Central memory CD8-positive, alpha-beta T cell (primary cell): ENCODE results near the gene TPRN.

Source experiments
- ATAC-seq: fragments of 150-1000 bp; cut with Tn5 transposase; replicated peaks from 2 replicates; pipeline ENCODE4 v1.10.0; 2022; ENCODE audit warnings: mild to moderate bottlenecking, moderate FRiP score, moderate number of reproducible peaks; ENCODE audit not compliant: poor library complexity, severe bottlenecking; ENCODE audit errors: extremely low read depth
- DNase-seq, 2 donors: peaks; one replicate each; pipeline ENCODE4 v3.0.0; 2021; ENCODE audit warnings: low spot score in 2 of 2
- H3K27ac Mint-ChIP-seq: one replicate; pipeline ENCODE4 v1.8.0; 2022; ENCODE audit warnings: low read depth, mild to moderate bottlenecking, moderate library complexity, mixed read lengths
- H3K27me3 Mint-ChIP-seq: one replicate; pipeline ENCODE4 v1.8.0; 2022; ENCODE audit warnings: mixed read lengths
- H3K36me3 Mint-ChIP-seq: one replicate; pipeline ENCODE4 v1.8.0; 2022; ENCODE audit warnings: mild to moderate bottlenecking, moderate library complexity, mixed read lengths; ENCODE audit not compliant: insufficient read depth
- H3K4me1 Mint-ChIP-seq: one replicate; pipeline ENCODE4 v1.8.0; 2022; ENCODE audit warnings: mixed read lengths
- H3K4me3 Mint-ChIP-seq: one replicate; pipeline ENCODE4 v1.8.0; 2022; ENCODE audit warnings: mild to moderate bottlenecking, moderate library complexity, mixed read lengths
- H3K9me3 Mint-ChIP-seq: one replicate; pipeline ENCODE4 v1.8.0; 2022; ENCODE audit warnings: mixed read lengths

TPRN gene

DNA sequence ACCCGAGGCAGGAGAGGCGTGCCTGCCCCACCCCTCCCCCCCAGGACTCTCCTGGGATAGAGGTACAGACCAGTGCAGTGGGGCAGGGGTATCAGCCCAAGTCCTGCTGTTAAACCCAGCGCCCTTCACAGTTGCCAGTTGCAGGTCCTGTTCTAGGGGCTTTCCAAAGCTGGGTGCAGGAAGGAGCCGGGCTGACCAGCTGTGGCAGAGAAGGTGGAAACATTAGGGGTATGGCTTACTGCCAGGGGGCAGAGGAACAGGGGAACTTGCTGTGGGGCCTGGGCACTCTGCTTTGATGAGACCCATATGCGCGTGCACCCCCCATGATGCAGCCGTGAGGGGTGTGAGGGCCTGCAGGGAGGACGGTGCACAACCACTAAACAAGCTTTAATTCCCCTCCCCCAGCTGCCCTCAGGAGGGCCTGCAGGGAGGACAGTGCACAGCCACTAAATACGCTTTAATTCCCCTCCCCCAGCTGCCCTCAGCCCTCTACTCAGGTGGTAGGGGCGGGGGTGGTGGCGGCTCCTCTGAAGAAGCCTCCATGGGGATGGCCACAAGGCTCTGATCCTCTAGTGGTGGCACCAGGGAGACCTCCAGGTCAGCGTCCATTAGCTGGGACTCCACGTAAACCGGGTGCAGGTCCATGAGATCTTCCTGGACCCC lies 29.9 kb downstream of the TPRN start:
- H3K36me3 Mint-ChIP-seq: peaks cover 5% of the 10 kb centered on the region
- no peak overlapping the region for H3K4me3 Mint-ChIP-seq
- DNase-seq (no peak), ATAC-seq (no peak)
- no peak overlapping the region for H3K27ac Mint-ChIP-seq
- peaks cover 24% of the 10 kb centered on the region for H3K27me3 Mint-ChIP-seq
- no peaks in the 10 kb centered on the region for H3K9me3 Mint-ChIP-seq
- peaks cover 3% of the 10 kb centered on the region for H3K4me1 Mint-ChIP-seq

DNA sequence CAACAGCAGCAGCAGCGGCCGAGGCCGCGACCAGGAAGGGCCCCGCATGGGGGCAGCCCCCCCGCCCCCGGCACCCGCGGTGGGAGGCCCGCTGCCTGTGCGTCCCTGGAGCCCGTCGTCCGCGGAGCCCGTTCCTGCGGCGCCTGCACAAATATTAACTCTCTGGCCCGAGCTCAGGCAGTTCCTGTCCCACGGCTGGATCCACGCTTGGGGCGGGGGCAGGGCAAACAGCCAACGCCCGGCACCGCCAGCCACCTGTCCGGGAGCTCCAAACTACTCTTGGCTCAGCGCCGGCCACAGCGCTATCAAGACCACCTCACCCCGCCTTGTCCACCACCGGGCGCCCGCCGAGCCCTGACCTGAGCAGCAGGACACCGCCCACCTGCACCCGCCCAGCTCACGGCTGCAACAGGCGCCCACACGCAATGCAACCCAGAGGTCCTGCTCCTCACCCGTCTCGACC lies 30.6 kb downstream of the TPRN start, which contains the start of gene LRRC26:
Gene LRRC26, minus strand, starts transcription at position 156 of the 463 bp plus-strand sequence. Its CDS starts 108 bp downstream, at position 48.
- Mint-ChIP-seq H3K4me1 (peaks cover 3% of the 10 kb centered on the region), H3K27ac (no peak within 1 kb of the TSS), H3K36me3 (peaks cover 5% of the 10 kb centered on the region), H3K9me3 (no peaks in the 10 kb centered on the region), H3K4me3 (peak within 1 kb of the TSS; percentile 37), H3K27me3 (peaks cover 30% of the 10 kb centered on the region)
- no peak for DNase-seq
- ATAC-seq: no peak

DNA sequence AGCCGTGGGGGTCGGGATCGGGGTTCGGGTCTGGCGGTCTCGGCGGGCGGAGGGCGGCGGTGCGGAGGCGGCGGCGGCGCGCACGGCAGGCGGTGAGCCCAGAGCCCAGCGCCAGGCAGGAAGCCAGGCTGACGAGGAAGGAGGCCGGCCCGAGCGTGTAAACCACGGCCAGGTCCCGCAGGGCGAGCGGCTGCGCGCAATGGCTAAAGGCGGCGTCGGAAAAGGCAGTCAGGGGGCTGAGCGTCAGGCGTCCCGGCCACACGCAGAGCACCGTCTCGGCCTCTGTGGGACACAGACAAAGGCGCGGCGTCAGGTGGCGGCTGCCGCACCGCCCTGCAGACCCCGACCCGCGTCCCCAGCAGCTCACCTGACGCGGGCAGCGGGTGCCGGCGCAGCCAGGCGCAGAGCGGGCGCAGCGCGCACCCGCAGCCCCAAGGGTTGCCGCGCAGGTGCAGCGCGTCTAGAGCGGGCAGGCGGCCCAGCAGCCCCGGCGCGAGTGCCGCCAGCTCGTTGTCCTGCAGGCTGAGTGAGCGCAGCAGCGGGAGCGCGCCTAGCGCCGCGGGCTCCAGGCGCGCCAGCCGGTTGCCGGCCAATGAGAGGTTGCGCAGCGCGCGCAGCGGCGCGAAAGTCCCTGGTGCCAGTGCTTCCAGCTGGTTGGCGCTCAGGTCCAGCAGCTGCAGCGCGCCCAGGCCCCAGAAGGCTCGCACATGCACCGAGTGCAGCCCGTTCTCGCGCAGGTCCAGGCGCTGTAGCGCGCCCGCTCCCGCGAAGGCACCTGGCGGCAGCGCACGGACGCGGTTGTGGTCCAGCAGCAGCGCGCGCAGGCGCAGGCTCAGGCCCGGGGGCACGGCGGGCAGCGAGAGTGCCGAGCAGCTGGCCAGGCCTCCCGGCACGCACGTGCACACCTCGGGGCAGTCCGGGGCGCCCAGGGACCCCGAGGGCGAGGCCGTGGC lies 31.4 kb downstream of the TPRN start:
- Mint-ChIP-seq H3K36me3 (peaks cover 5% of the 10 kb centered on the region), H3K4me1 (peaks cover 3% of the 10 kb centered on the region), H3K9me3 (no peaks in the 10 kb centered on the region), H3K27me3 (peaks cover 38% of the 10 kb centered on the region), H3K4me3 (peak overlapping the region; percentile 37), H3K27ac (no peak overlapping the region)
- DNase-seq (no peak), ATAC-seq (peak; percentile 14)

DNA sequence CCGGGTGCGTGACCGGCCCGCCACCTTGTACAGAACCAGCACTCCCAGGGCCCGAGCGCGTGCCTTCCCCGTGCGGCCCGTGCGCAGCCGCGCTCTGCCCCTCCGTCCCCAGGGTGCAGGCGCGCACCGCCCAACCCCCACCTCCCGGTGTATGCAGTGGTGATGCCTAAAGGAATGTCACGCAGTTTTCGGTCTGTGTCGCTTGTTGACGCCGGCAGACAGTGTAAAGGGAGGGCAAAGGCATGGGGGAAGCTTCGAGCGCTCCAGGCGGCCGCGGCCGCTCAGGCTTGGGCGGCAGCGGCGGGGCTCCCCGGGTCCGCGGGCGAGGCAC lies 32.0 kb downstream of the TPRN start:
- peaks cover 3% of the 10 kb centered on the region for H3K4me1 Mint-ChIP-seq
- no peak overlapping the region for H3K27ac Mint-ChIP-seq
- no peak for ATAC-seq
- no peaks in the 10 kb centered on the region for H3K9me3 Mint-ChIP-seq
- peaks cover 38% of the 10 kb centered on the region for H3K27me3 Mint-ChIP-seq
- no peak for DNase-seq
- H3K36me3 Mint-ChIP-seq: peaks cover 6% of the 10 kb centered on the region
- peak overlapping the region; percentile 37 for H3K4me3 Mint-ChIP-seq

DNA sequence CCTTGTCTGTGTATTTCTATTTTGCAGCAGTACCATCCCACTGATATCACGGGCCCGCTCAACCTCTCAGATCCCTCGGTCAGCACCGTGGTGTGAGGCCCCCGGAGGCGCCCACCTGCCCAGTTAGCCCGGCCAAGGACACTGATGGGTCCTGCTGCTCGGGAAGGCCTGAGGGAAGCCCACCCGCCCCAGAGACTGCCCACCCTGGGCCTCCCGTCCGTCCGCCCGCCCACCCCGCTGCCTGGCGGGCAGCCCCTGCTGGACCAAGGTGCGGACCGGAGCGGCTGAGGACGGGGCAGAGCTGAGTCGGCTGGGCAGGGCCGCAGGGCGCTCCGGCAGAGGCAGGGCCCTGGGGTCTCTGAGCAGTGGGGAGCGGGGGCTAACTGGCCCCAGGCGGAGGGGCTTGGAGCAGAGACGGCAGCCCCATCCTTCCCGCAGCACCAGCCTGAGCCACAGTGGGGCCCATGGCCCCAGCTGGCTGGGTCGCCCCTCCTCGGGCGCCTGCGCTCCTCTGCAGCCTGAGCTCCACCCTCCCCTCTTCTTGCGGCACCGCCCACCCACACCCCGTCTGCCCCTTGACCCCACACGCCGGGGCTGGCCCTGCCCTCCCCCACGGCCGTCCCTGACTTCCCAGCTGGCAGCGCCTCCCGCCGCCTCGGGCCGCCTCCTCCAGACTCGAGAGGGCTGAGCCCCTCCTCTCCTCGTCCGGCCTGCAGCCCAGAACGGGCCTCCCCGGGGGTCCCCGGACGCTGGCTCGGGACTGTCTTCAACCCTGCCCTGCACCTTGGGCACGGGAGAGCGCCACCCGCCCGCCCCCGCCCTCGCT lies 32.6 kb downstream of the TPRN start:
- Mint-ChIP-seq H3K9me3 (no peaks in the 10 kb centered on the region), H3K4me1 (peaks cover 3% of the 10 kb centered on the region), H3K4me3 (peak overlapping the region; percentile 6), H3K27ac (no peak overlapping the region), H3K36me3 (peaks cover 8% of the 10 kb centered on the region), H3K27me3 (peaks cover 38% of the 10 kb centered on the region)
- no peak for ATAC-seq
- no peak for DNase-seq

DNA sequence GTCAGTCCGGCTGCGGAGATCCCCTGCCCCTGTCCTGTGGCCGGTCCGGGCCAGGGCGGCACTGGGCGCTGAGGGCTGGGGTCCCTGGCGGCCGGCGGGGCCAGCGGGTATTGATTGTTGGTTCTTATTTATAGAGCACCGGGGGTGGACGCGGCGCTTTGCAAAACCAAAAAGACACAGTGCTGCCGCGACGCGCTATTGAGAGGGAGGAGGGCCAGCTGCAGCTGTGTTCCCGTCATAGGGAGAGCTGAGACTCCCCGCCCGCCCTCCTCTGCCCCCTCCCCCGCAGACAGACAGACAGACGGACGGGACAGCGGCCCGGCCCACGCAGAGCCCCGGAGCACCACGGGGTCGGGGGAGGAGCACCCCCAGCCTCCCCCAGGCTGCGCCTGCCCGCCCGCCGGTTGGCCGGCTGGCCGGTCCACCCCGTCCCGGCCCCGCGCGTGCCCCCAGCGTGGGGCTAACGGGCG lies 33.2 kb downstream of the TPRN start:
- Mint-ChIP-seq H3K27ac (no peak overlapping the region), H3K4me3 (peak overlapping the region; percentile 6), H3K27me3 (peaks cover 38% of the 10 kb centered on the region), H3K36me3 (peaks cover 8% of the 10 kb centered on the region), H3K9me3 (no peaks in the 10 kb centered on the region), H3K4me1 (peaks cover 3% of the 10 kb centered on the region)
- no peak for DNase-seq
- no peak for ATAC-seq

DNA sequence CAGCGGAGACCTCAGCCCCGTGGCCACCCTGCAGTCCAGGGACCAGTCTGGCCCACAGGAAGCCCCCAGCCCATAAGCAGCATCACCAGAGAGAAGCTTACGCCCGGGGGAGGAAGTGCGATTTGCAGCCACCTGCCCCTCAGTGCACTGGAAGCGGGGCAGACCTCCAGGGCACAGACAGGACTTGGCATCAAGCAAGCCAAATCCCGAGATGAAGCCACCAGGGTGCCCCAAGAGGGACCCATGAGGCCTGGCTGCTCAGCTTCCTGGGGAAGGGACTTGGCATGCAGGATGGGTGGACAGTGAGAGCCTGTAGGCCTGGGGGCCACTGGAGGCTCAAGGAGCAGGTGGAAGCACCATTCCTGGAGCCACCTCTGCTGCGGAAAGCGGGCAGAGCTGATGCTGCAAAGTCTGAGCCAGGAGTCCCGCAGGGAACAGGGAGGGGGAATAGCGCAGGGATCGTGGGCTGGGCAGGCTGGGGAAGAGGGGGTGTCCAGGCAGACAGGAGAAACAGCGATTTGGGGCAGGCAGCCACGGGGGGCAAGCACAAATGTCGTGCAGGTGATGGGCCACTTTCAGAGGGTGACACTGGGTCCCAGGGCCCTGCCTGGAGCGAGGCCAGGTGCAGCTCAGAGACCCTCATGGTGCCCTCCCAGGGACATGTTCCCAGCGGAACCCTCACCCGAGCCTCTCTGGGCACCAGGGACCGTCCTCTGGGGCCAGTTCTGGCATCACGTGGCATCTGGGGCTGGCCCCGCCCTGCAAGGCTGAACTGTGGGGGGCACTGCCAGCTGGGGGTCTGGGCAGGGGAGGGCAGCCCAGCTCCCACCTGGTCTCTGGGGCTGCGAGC lies 33.9 kb downstream of the TPRN start:
- Mint-ChIP-seq H3K4me1 (peaks cover 3% of the 10 kb centered on the region), H3K27ac (no peak overlapping the region), H3K27me3 (peaks cover 38% of the 10 kb centered on the region), H3K9me3 (no peaks in the 10 kb centered on the region), H3K4me3 (peak overlapping the region; percentile 27), H3K36me3 (peaks cover 8% of the 10 kb centered on the region)
- ATAC-seq: no peak
- no peak for DNase-seq

DNA sequence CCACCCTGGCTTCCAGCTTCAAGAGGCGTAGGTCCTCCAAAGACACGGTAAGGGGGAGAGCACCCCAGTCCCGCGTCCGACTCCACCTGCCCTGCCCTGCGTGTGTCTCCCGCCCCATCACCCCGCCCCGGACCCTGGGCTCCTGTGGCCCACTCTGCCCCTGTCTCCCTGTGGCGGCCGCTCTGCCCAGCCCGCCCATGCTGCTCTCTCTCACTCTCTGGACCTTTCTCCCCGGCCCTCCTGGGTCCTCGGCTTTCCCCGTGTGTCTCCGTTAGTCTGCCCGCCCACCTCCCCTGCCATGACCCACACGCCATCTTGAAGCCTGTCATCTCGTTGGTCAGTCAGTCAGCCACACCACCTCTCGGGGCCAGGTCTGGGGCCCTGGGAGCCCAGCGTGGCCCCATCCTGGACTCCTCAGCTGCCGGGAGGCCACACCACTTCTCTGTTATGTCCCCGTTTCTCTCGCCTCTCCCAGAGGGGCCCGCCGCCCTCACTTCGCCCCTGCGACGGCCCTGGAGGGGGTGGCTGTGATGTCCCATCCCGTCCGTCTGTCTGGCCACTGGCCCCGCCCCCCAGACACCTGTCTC lies 35.2 kb downstream of the TPRN start:
- Mint-ChIP-seq H3K4me1 (peaks cover 3% of the 10 kb centered on the region), H3K9me3 (no peaks in the 10 kb centered on the region), H3K36me3 (peaks cover 10% of the 10 kb centered on the region), H3K4me3 (no peak overlapping the region), H3K27ac (no peak overlapping the region), H3K27me3 (peaks cover 33% of the 10 kb centered on the region)
- ATAC-seq (no peak), DNase-seq (no peak)

DNA sequence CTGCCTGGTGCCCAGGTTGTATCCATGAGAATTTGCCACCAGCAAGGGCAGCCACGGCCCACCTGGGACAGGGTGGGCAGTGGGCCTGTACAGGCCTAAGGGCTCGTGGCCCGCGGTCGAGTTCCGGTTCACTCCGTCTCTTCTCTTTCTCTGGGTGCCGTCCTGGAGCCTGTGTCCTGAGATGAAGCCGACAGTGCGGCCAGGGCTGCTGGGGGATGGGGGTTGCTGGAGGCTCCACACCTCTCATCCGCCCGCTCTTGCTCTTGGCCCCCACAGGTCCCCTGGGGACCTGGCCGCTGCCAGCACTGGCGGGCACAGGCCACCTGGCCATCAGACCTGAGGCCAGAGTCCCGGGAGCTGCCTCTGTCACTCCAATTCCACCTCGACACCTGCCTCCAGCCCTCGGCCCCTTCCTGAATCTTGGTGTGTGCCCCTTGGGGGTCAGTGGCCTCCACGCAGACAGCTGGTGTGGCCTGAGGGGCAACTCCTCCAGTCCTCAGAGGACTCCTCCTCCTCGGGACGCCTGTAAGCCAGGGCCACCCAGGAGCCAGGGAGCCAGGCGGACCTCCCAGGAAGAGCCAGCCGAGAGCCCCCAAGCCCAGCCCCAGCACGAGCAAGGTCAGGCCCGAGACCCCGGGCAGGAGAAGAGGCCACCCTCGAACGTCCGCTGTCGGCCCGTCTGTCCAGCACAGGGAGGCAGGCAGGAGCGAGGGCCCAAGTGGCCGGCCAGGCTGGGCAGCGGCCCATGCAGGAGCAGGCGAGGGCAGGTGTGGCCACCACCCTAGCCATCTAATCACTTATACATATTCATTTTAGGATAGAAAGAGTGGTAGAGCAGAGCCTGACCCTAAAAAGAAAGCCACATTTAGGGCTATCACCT lies 35.9 kb downstream of the TPRN start:
- no peak overlapping the region for H3K4me3 Mint-ChIP-seq
- peaks cover 8% of the 10 kb centered on the region for H3K36me3 Mint-ChIP-seq
- H3K27me3 Mint-ChIP-seq: peaks cover 35% of the 10 kb centered on the region
- ATAC-seq (no peak), DNase-seq (no peak)
- H3K27ac Mint-ChIP-seq: no peak overlapping the region
- H3K9me3 Mint-ChIP-seq: no peaks in the 10 kb centered on the region
- H3K4me1 Mint-ChIP-seq: peaks cover 3% of the 10 kb centered on the region

DNA sequence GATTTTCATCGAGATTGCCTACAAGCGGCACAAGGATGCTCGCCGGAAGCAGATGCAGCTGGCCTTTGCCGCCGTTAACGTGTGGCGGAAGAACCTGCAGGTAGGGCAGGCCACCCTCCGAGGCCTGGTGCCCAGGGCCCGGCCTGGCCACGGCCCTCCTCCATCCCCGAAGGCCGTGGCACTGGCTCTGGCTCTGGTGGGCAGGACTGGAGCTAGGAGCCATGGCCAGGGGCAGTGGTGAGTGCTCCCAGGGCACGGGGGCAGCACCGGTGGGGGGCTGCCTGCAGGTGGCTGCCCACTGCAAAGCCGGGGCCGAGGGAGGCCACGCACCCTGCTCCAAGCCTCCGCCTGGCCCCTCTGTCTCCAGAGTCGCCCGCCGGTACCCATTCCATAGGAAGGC lies 36.7 kb downstream of the TPRN start:
- ATAC-seq (no peak), DNase-seq (no peak)
- no peak overlapping the region for H3K27ac Mint-ChIP-seq
- H3K4me1 Mint-ChIP-seq: peaks cover 8% of the 10 kb centered on the region
- H3K4me3 Mint-ChIP-seq: no peak overlapping the region
- no peaks in the 10 kb centered on the region for H3K9me3 Mint-ChIP-seq
- H3K27me3 Mint-ChIP-seq: peaks cover 43% of the 10 kb centered on the region
- H3K36me3 Mint-ChIP-seq: peaks cover 8% of the 10 kb centered on the region

DNA sequence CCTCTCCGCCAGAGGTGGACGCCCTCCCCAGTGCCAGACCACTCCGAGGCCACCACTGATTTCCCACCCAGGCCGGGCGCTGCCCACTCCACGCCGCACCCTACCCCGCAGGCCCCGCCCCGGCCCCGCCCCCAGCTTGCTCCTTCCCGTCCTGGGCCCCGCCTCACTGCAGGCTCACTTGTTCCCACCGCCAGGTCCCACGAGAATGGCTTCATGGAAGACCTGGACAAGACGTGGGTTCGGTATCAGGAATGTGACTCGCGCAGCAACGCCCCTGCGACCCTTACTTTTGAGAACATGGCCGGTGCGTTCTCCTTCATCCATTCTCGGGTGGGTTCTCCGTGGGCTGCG lies 37.2 kb downstream of the TPRN start:
- Mint-ChIP-seq H3K4me3 (no peak overlapping the region), H3K27ac (no peak overlapping the region), H3K27me3 (peaks cover 48% of the 10 kb centered on the region), H3K9me3 (no peaks in the 10 kb centered on the region), H3K4me1 (peaks cover 9% of the 10 kb centered on the region), H3K36me3 (peaks cover 8% of the 10 kb centered on the region)
- DNase-seq: no peak
- no peak for ATAC-seq
